IPS-15b (cell line): Measurements from ENCODE around the gene EIF4H.
A peak's percentile ranks its signal among the peaks of the same experiment; 100 is the strongest.

Source experiments
- H3K27me3 ChIP-seq: one replicate; pipeline ENCODE4 v1.6.1; 2013; ENCODE audit warnings: low read length; ENCODE audit not compliant: control insufficient read depth, insufficient read depth
- H3K36me3 ChIP-seq: one replicate; pipeline ENCODE4 v1.6.1; 2013; ENCODE audit warnings: low read length; ENCODE audit not compliant: control insufficient read depth, insufficient read depth
- H3K4me1 ChIP-seq: one replicate; pipeline ENCODE4 v1.6.1; 2013; ENCODE audit warnings: mild to moderate bottlenecking, low read length; ENCODE audit not compliant: control insufficient read depth, insufficient read depth
- H3K4me3 ChIP-seq: one replicate; pipeline ENCODE4 v1.5.1; 2013; ENCODE audit warnings: low read depth, low read length
- H3K9ac ChIP-seq: one replicate; pipeline ENCODE4 v1.6.1; 2013; ENCODE audit warnings: low read depth, mild to moderate bottlenecking, low read length
- H3K9me3 ChIP-seq: one replicate; pipeline ENCODE4 v1.6.1; 2013; ENCODE audit warnings: mild to moderate bottlenecking, low read length; ENCODE audit not compliant: control insufficient read depth, insufficient read depth

EIF4H gene

GRCh38 chr7:74173866-74174605 is at the start of gene EIF4H:
Gene EIF4H, plus strand, starts transcription at chr7:74174356. Its CDS starts 28 bp downstream, at chr7:74174384.
- peak within 1 kb of the TSS; percentile 84 for H3K4me3 ChIP-seq
- H3K27me3 ChIP-seq: no peaks in the 10 kb centered on the region
- no peaks in the 10 kb centered on the region for H3K36me3 ChIP-seq
- H3K9ac ChIP-seq: peak within 1 kb of the TSS; percentile 92
- H3K9me3 ChIP-seq: no peaks in the 10 kb centered on the region
- peaks cover 5% of the 10 kb centered on the region for H3K4me1 ChIP-seq

- Histone ChIP-seq H3K27me3 (no peaks in the 10 kb centered on the region), H3K9me3 (no peaks in the 10 kb centered on the region), H3K4me1 (no peaks in the 10 kb centered on the region), H3K4me3 (no peak overlapping the region), H3K36me3 (peaks cover 2% of the 10 kb centered on the region), H3K9ac (no peak overlapping the region)
These were observed 47.8 kb upstream of the EIF4H start for GRCh38 chr7:74126220-74126880.

- H3K9me3 ChIP-seq: no peaks in the 10 kb centered on the region
- no peak overlapping the region for H3K4me3 ChIP-seq
- H3K4me1 ChIP-seq: no peaks in the 10 kb centered on the region
- no peak overlapping the region for H3K9ac ChIP-seq
- no peaks in the 10 kb centered on the region for H3K36me3 ChIP-seq
- H3K27me3 ChIP-seq: no peaks in the 10 kb centered on the region
These were observed 44.3 kb upstream of the EIF4H start for GRCh38 chr7:74129887-74130286.

GRCh38 chr7:74130518-74130917 is 43.6 kb upstream of the EIF4H start:
- no peaks in the 10 kb centered on the region for H3K36me3 ChIP-seq
- H3K4me3 ChIP-seq: no peak overlapping the region
- no peak overlapping the region for H3K9ac ChIP-seq
- H3K9me3 ChIP-seq: no peaks in the 10 kb centered on the region
- H3K4me1 ChIP-seq: no peaks in the 10 kb centered on the region
- H3K27me3 ChIP-seq: no peaks in the 10 kb centered on the region

- no peaks in the 10 kb centered on the region for H3K9me3 ChIP-seq
- H3K27me3 ChIP-seq: no peaks in the 10 kb centered on the region
- H3K4me3 ChIP-seq: no peak overlapping the region
- peaks cover under 1% of the 10 kb centered on the region for H3K4me1 ChIP-seq
- H3K9ac ChIP-seq: no peak overlapping the region
- no peaks in the 10 kb centered on the region for H3K36me3 ChIP-seq
These were observed 40.0 kb upstream of the EIF4H start for GRCh38 chr7:74134117-74134620.

GRCh38 chr7:74138334-74138867 is 35.8 kb upstream of the EIF4H start:
- H3K4me3 ChIP-seq: peak overlapping the region; percentile 45
- no peaks in the 10 kb centered on the region for H3K27me3 ChIP-seq
- H3K9me3 ChIP-seq: no peaks in the 10 kb centered on the region
- H3K36me3 ChIP-seq: no peaks in the 10 kb centered on the region
- H3K4me1 ChIP-seq: peaks cover 7% of the 10 kb centered on the region
- H3K9ac ChIP-seq: no peak overlapping the region

- Histone ChIP-seq H3K9me3 (no peaks in the 10 kb centered on the region), H3K36me3 (no peaks in the 10 kb centered on the region), H3K4me3 (peak overlapping the region; percentile 47), H3K4me1 (peaks cover 7% of the 10 kb centered on the region), H3K27me3 (no peaks in the 10 kb centered on the region), H3K9ac (no peak overlapping the region)
These were observed 35.0 kb upstream of the EIF4H start for GRCh38 chr7:74138945-74139843.

- Histone ChIP-seq H3K9ac (no peak overlapping the region), H3K27me3 (no peaks in the 10 kb centered on the region), H3K4me3 (no peak overlapping the region), H3K4me1 (peaks cover 7% of the 10 kb centered on the region), H3K36me3 (no peaks in the 10 kb centered on the region), H3K9me3 (no peaks in the 10 kb centered on the region)
These were observed 32.5 kb upstream of the EIF4H start for GRCh38 chr7:74141705-74142104.

- Histone ChIP-seq H3K4me3 (no peak overlapping the region), H3K9me3 (no peaks in the 10 kb centered on the region), H3K36me3 (no peaks in the 10 kb centered on the region), H3K9ac (no peak overlapping the region), H3K27me3 (no peaks in the 10 kb centered on the region), H3K4me1 (peaks cover 7% of the 10 kb centered on the region)
These were observed 30.8 kb upstream of the EIF4H start for GRCh38 chr7:74143383-74143782.

- no peaks in the 10 kb centered on the region for H3K9me3 ChIP-seq
- no peak overlapping the region for H3K9ac ChIP-seq
- H3K4me1 ChIP-seq: no peaks in the 10 kb centered on the region
- H3K27me3 ChIP-seq: no peaks in the 10 kb centered on the region
- no peak overlapping the region for H3K4me3 ChIP-seq
- H3K36me3 ChIP-seq: no peaks in the 10 kb centered on the region
These were observed 25.7 kb upstream of the EIF4H start for GRCh38 chr7:74148491-74148890.

GRCh38 chr7:74149071-74149470 is 25.1 kb upstream of the EIF4H start:
- Histone ChIP-seq H3K9me3 (no peaks in the 10 kb centered on the region), H3K4me1 (no peaks in the 10 kb centered on the region), H3K27me3 (no peaks in the 10 kb centered on the region), H3K9ac (no peak overlapping the region), H3K36me3 (no peaks in the 10 kb centered on the region), H3K4me3 (no peak overlapping the region)
